H9 (cell line): ENCODE results near the gene LOXHD1. TPM values are rescaled to one million over a fixed set of nuclear protein-coding genes. Genes with fewer than 3 reads are reported as not detected.

Source experiments
- DNase-seq: peaks from one replicate; pipeline ENCODE4 v3.0.0-alpha.2; 2017
- H2AFZ ChIP-seq: one replicate; pipeline ENCODE4 v1.6.1; 2013; ENCODE audit warnings: mild to moderate bottlenecking, low read length, control low read depth, moderate library complexity
- H2AK5ac ChIP-seq: 2 replicates; pipeline ENCODE4 v1.6.1; 2013; ENCODE audit warnings: low read length, control low read depth, mixed read lengths; ENCODE audit not compliant: insufficient read length
- H2BK120ac ChIP-seq: one replicate; pipeline ENCODE4 v1.6.1; 2013; ENCODE audit warnings: low read depth, mild to moderate bottlenecking, low read length, control low read depth, inconsistent platforms; ENCODE audit not compliant: poor library complexity, severe bottlenecking
- H2BK12ac ChIP-seq: 2 replicates; pipeline ENCODE4 v1.6.1; 2013; ENCODE audit warnings: low read length, control low read depth, mixed read lengths, low read depth; ENCODE audit not compliant: insufficient read length
- H2BK15ac ChIP-seq: 2 replicates; pipeline ENCODE4 v1.6.1; 2013; ENCODE audit warnings: low read depth, low read length, control low read depth
- H2BK20ac ChIP-seq: one replicate; pipeline ENCODE4 v1.6.1; 2013; ENCODE audit warnings: low read depth, mild to moderate bottlenecking, low read length, control low read depth, inconsistent platforms; ENCODE audit not compliant: poor library complexity, severe bottlenecking
- H2BK5ac ChIP-seq: 2 replicates; pipeline ENCODE4 v1.6.1; 2013; ENCODE audit warnings: low read length, control low read depth, mixed read lengths; ENCODE audit not compliant: insufficient read length
- H3K14ac ChIP-seq: 2 replicates; pipeline ENCODE4 v1.6.1; 2013; ENCODE audit warnings: low read length, control low read depth; ENCODE audit not compliant: insufficient read depth
- H3K18ac ChIP-seq: 2 replicates; pipeline ENCODE4 v1.6.1; 2013; ENCODE audit warnings: low read depth, mild to moderate bottlenecking, mixed read lengths, low read length, control low read depth; ENCODE audit not compliant: insufficient read length
- H3K23ac ChIP-seq: 2 replicates; pipeline ENCODE4 v1.6.1; 2013; ENCODE audit warnings: low read length, control low read depth, mixed read lengths, low read depth; ENCODE audit not compliant: insufficient read length
- H3K23me2 ChIP-seq: 2 replicates; pipeline ENCODE4 v1.6.1; 2013; ENCODE audit warnings: low read depth, mild to moderate bottlenecking, mixed read lengths, low read length, control low read depth; ENCODE audit not compliant: insufficient read length, poor library complexity, severe bottlenecking
- H3K27ac ChIP-seq: 2 replicates; pipeline ENCODE4 v1.5.1; 2013; ENCODE audit warnings: low read length, control low read depth, mixed read lengths, low read depth; ENCODE audit not compliant: insufficient read length
- H3K27me3 ChIP-seq: 2 replicates; pipeline ENCODE4 v1.6.1; 2013; ENCODE audit warnings: low read length, control low read depth, inconsistent platforms; ENCODE audit not compliant: insufficient read depth
- H3K4ac ChIP-seq: 2 replicates; pipeline ENCODE4 v1.6.1; 2013; ENCODE audit warnings: low read depth, mild to moderate bottlenecking, control low read depth, inconsistent platforms, low read length, moderate library complexity
- H3K4me1 ChIP-seq: 2 replicates; pipeline ENCODE4 v1.6.1; 2013; ENCODE audit warnings: low read length, control low read depth, inconsistent platforms; ENCODE audit not compliant: insufficient read depth
- H3K4me2 ChIP-seq: 2 replicates; pipeline ENCODE4 v1.6.1; 2013; ENCODE audit warnings: low read length, control low read depth, mixed read lengths; ENCODE audit not compliant: insufficient read length, insufficient read depth
- H3K56ac ChIP-seq: 2 replicates; pipeline ENCODE4 v1.6.1; 2013; ENCODE audit warnings: low read depth, mild to moderate bottlenecking, mixed read lengths, low read length, control low read depth; ENCODE audit not compliant: insufficient read length
- H3K79me1 ChIP-seq: 2 replicates; pipeline ENCODE4 v1.6.1; 2013; ENCODE audit warnings: low read depth, mild to moderate bottlenecking, moderate library complexity, low read length, control low read depth, inconsistent platforms; ENCODE audit not compliant: insufficient read depth, poor library complexity, severe bottlenecking
- H3K79me2 ChIP-seq: 2 replicates; pipeline ENCODE4 v1.6.1; 2013; ENCODE audit warnings: low read length, control low read depth, inconsistent platforms; ENCODE audit not compliant: insufficient read depth
- H3K9ac ChIP-seq: 2 replicates; pipeline ENCODE4 v1.6.1; 2013; ENCODE audit warnings: low read length, control low read depth, mixed read lengths; ENCODE audit not compliant: insufficient read length; ENCODE audit errors: extremely low read depth
- H3K9me3 ChIP-seq: one replicate; pipeline ENCODE4 v1.6.1; 2013; ENCODE audit warnings: low read depth, low read length, inconsistent platforms; ENCODE audit not compliant: control insufficient read depth
- H3T11ph ChIP-seq: one replicate; pipeline ENCODE4 v1.6.1; 2013; ENCODE audit warnings: mild to moderate bottlenecking, low read length, control low read depth, inconsistent platforms
- H4K20me1 ChIP-seq: one replicate; pipeline ENCODE4 v1.6.1; 2013; ENCODE audit not compliant: control insufficient read depth, insufficient read length, insufficient read depth
- H4K5ac ChIP-seq: 2 replicates; pipeline ENCODE4 v1.6.1; 2013; ENCODE audit warnings: low read depth, mild to moderate bottlenecking, mixed read lengths, low read length, control low read depth; ENCODE audit not compliant: insufficient read length
- H4K8ac ChIP-seq: replicated peaks from 2 replicates; pipeline ENCODE4 v1.6.1; 2013; ENCODE audit warnings: low read length, control low read depth, mixed read lengths, low read depth; ENCODE audit not compliant: insufficient read length
- H4K91ac ChIP-seq: 2 replicates; pipeline ENCODE4 v1.6.1; 2013; ENCODE audit warnings: low read depth, mild to moderate bottlenecking, moderate library complexity, mixed read lengths, low read length, control low read depth; ENCODE audit not compliant: insufficient read length
- H3K27ac Mint-ChIP-seq, 3 experiments: 2 replicates in 2 of 3; 3 replicates in 1 of 3; pipeline ENCODE4 v1.8.0; 2020 to 2021; ENCODE audit warnings: mixed read lengths in 3 of 3, mild to moderate bottlenecking in 1 of 3, moderate library complexity in 1 of 3
- H3K27me3 Mint-ChIP-seq: 2 replicates; pipeline ENCODE4 v1.8.0; 2021; ENCODE audit warnings: low read depth, mild to moderate bottlenecking, moderate library complexity, mixed read lengths
- H3K36me3 Mint-ChIP-seq, 3 experiments: 2 replicates in 2 of 3; 3 replicates in 1 of 3; pipeline ENCODE4 v1.8.0; 2020 to 2021; ENCODE audit warnings: low read depth in 3 of 3, mixed read lengths in 3 of 3; ENCODE audit not compliant: insufficient read depth in 1 of 3
- H3K4me1 Mint-ChIP-seq, 2 experiments: 2 replicates each; pipeline ENCODE4 v1.8.0; 2020; ENCODE audit warnings: mixed read lengths in 2 of 2
- H3K4me3 Mint-ChIP-seq, 2 experiments: 2 replicates in 1 of 2; 3 replicates in 1 of 2; pipeline ENCODE4 v1.8.0; 2020 to 2021; ENCODE audit warnings: mild to moderate bottlenecking in 2 of 2, mixed read lengths in 2 of 2, moderate library complexity in 1 of 2
- H3K9me3 Mint-ChIP-seq, 2 experiments: 2 replicates in 1 of 2; 3 replicates in 1 of 2; pipeline ENCODE4 v1.8.0; 2020; ENCODE audit warnings: mild to moderate bottlenecking in 2 of 2, mixed read lengths in 2 of 2, moderate library complexity in 1 of 2
- WGBS: extraction: QIAGEN DNeasy Blood & Tissue Kit; methylation state at CpG from one replicate; pipeline ENCODE4 v1.1.7; 2013; ENCODE audit warnings: missing lambda C conversion rate, low lambda C conversion rate, mixed read lengths; ENCODE audit not compliant: insufficient read length; ENCODE audit errors: extremely low coverage; 5-methylcytosine and 5-hydroxymethylcytosine counted together
- total RNA-seq: library from RNA; stranded (reverse); gene quantifications from 2 replicates; pipeline ENCODE4 v1.2.1, GENCODE V29; 2021
- TF ChIP-seq, protein P1 (sequence below): fragments of 200-600 bp; sonication (generic); conservative IDR thresholded peaks from 3 replicates; pipeline ENCODE4 v1.8.0; 2021; ENCODE audit warnings: antibody characterized with exemption, mild to moderate bottlenecking

Gene LOXHD1
- total RNA-seq, 1 experiment from 2014 or later, result 0.07 TPM

DNA sequence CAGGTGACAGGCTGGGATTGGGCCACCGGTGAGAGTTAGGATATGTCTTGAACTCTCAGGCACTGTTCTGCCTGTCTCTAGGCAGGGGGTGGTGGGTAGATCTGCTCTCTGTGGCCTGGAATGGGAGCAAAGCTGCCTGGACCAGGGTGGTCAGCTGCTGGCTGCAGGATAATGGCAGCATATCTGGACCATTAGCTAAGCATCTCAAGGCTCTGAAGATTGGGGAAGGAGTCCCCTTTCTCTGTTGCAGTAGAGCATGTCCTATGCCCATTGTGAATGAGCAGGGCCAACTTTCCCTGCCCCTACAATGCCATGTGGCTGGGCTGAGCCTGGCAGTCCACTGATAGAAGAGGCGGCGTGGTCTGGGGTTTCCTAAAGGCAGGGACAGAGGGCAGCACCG is 34.6 kb downstream of the LOXHD1 start:
- no peak overlapping the region for H3K4ac ChIP-seq
- no peak for DNase-seq
- TF ChIP-seq, protein P1, sequence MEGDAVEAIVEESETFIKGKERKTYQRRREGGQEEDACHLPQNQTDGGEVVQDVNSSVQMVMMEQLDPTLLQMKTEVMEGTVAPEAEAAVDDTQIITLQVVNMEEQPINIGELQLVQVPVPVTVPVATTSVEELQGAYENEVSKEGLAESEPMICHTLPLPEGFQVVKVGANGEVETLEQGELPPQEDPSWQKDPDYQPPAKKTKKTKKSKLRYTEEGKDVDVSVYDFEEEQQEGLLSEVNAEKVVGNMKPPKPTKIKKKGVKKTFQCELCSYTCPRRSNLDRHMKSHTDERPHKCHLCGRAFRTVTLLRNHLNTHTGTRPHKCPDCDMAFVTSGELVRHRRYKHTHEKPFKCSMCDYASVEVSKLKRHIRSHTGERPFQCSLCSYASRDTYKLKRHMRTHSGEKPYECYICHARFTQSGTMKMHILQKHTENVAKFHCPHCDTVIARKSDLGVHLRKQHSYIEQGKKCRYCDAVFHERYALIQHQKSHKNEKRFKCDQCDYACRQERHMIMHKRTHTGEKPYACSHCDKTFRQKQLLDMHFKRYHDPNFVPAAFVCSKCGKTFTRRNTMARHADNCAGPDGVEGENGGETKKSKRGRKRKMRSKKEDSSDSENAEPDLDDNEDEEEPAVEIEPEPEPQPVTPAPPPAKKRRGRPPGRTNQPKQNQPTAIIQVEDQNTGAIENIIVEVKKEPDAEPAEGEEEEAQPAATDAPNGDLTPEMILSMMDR, result no peak
- no peak overlapping the region for H3K14ac ChIP-seq
- no peak overlapping the region for H2BK12ac ChIP-seq
- H3K79me1 ChIP-seq, result no peaks in the 10 kb centered on the region
- H3K9ac ChIP-seq, result no peak overlapping the region
- no peak overlapping the region for H3K4me2 ChIP-seq
- no peak overlapping the region for H2AK5ac ChIP-seq
- H3K23me2 ChIP-seq, result no peaks in the 10 kb centered on the region
- no peak overlapping the region for H4K91ac ChIP-seq
- H2BK20ac ChIP-seq, result no peak overlapping the region
- no peak overlapping the region for H2AFZ ChIP-seq
- no peaks in the 10 kb centered on the region for H3K79me2 ChIP-seq
- Mint-ChIP-seq H3K9me3 (no peaks in the 10 kb centered on the region), H3K27me3 (peaks cover 4% of the 10 kb centered on the region), H3K36me3 (no peaks in the 10 kb centered on the region), H3K27ac (no peak overlapping the region), H3K4me1 (peaks cover 0 to 3% of the 10 kb centered on the region in 2 experiments; a peak in 1 of 4 replicates), H3K4me3 (no peak overlapping the region)
- H3K27ac ChIP-seq, result no peak overlapping the region
- no peaks in the 10 kb centered on the region for H4K20me1 ChIP-seq
- no peak overlapping the region for H3K18ac ChIP-seq
- no peak overlapping the region for H2BK120ac ChIP-seq
- no peaks in the 10 kb centered on the region for H3K27me3 ChIP-seq
- no peak overlapping the region for H4K5ac ChIP-seq
- no peak overlapping the region for H3T11ph ChIP-seq
- WGBS, result no CpG with 5 or more reads among the region's 4 CpGs
- no peak overlapping the region for H2BK15ac ChIP-seq
- no peaks in the 10 kb centered on the region for H3K4me1 ChIP-seq
- no peaks in the 10 kb centered on the region for H3K9me3 ChIP-seq
- no peak overlapping the region for H4K8ac ChIP-seq
- no peak overlapping the region for H2BK5ac ChIP-seq
- H3K56ac ChIP-seq, result no peak overlapping the region
- no peak overlapping the region for H3K23ac ChIP-seq
